ENCODE data around the gene PRORP. TPM values are rescaled to one million over a fixed set of nuclear protein-coding genes. Genes with fewer than 3 reads are reported as not detected.

PRORP gene
- total and polyA plus RNA-seq, 2 donors (not counting 3 experiments of a cell fraction or from before 2014, with no cell fraction given), result 28.8 to 36.9 TPM

DNA sequence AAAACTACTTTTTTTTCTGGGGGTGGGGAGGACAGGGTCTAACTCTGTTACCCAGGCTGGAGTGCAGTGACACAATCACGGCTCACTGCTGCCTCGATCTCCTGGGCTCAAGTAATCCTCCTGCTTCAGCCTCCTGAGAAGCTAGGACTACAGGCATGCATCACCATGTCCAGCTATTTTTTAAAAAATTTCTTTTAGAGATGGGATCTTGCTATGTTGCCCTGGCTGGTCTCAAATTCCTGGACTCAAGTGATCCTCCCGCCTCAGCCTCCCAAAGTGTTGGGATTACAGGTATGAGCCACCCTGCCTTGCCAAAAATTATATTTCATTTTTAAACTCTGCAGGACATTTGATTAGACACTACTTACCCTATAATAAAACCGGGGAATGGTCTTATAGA is 6.1 kb upstream of the PRORP start:
- H4K20me1 ChIP-seq (replicated peaks; ENCODE audit: control insufficient read depth, extremely low read depth, insufficient read depth, low read length), result no peaks in the 10 kb centered on the region
- H3K27ac ChIP-seq (ENCODE audit: insufficient read depth, low read depth, low read length), result no peak overlapping the region
- peaks cover 24% of the 10 kb centered on the region for H3K79me2 ChIP-seq (ENCODE audit: control insufficient read depth, insufficient read depth, low read length)
- BruUV-seq (replicated peaks), result no TSS peak
- no peak for FAIRE-seq
- CTCF ChIA-PET, result no interaction called here
- dilution Hi-C loops (cut with MboI; ENCODE audit: extremely low pct_ligation_motif_present, low sequenced_read_pairs), result no loop called here
- POLR2A ChIA-PET, result no interaction called here
- intact Hi-C loops (cut with micrococcal nuclease), result no loop called here
- H2AFZ ChIP-seq (ENCODE audit: low read depth, low read length), result no peak overlapping the region
- H3K4me1 ChIP-seq (ENCODE audit: control insufficient read depth, extremely low read depth, insufficient read depth, low read length), result peaks cover 2% of the 10 kb centered on the region
- DNase-seq (ENCODE audit: low read depth, low spot score), result no peak
- no peak overlapping the region for H3K9ac ChIP-seq (replicated peaks; ENCODE audit: extremely low read depth, insufficient read depth, low read length)
- H3K4me3 ChIP-seq (replicated peaks in 1 of 3; ENCODE audit: insufficient read depth in 1 of 3, low read depth in 1 of 3, low read length in 3 of 3), result no peak overlapping the region
- peaks cover 2 to 7% of the 10 kb centered on the region in 2 experiments for H3K36me3 ChIP-seq (ENCODE audit: control insufficient read depth in 2 of 2, extremely low read depth in 1 of 2, insufficient read depth in 2 of 2, low read length in 2 of 2)
- H3K4me2 ChIP-seq (ENCODE audit: insufficient read depth, low read length), result no peak overlapping the region
- no peaks in the 10 kb centered on the region for H3K27me3 ChIP-seq (ENCODE audit: control insufficient read depth in 2 of 2, insufficient read depth in 2 of 2, low read length in 2 of 2)
- no peaks in the 10 kb centered on the region for H3K9me1 ChIP-seq (replicated peaks; ENCODE audit: control insufficient read depth, extremely low read depth, insufficient read depth, low read length)
- TF ChIP-seq FOS (IDR thresholded peaks at IDR 0.05; ENCODE audit: borderline replicate concordance, insufficient read depth, low read length) (no peak), POLR2A (IDR thresholded peaks at IDR 0.05; ENCODE audit: low read depth, low read length) (no peak), POLR2AphosphoS5 (IDR thresholded peaks at IDR 0.05; ENCODE audit: insufficient read depth, low read depth, low read length) (no peak), EZH2 (IDR thresholded peaks at IDR 0.05; ENCODE audit: borderline replicate concordance, low read depth, low read length, severe bottlenecking) (no peak), JUN (IDR thresholded peaks at IDR 0.05; ENCODE audit: borderline replicate concordance, insufficient read depth, insufficient read length, low read depth) (no peak), GATA2 (IDR thresholded peaks at IDR 0.05; ENCODE audit: insufficient read depth, insufficient read length, low read depth, low read length) (no peak), MYC (IDR thresholded peaks at IDR 0.05; ENCODE audit: low read depth, low read length) (no peak)
- TF ChIP-seq, protein P1, sequence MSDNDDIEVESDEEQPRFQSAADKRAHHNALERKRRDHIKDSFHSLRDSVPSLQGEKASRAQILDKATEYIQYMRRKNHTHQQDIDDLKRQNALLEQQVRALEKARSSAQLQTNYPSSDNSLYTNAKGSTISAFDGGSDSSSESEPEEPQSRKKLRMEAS (IDR thresholded peaks at IDR 0.05; ENCODE audit: insufficient read depth, insufficient read length), result no peak
- TF ChIP-seq, protein P2, sequence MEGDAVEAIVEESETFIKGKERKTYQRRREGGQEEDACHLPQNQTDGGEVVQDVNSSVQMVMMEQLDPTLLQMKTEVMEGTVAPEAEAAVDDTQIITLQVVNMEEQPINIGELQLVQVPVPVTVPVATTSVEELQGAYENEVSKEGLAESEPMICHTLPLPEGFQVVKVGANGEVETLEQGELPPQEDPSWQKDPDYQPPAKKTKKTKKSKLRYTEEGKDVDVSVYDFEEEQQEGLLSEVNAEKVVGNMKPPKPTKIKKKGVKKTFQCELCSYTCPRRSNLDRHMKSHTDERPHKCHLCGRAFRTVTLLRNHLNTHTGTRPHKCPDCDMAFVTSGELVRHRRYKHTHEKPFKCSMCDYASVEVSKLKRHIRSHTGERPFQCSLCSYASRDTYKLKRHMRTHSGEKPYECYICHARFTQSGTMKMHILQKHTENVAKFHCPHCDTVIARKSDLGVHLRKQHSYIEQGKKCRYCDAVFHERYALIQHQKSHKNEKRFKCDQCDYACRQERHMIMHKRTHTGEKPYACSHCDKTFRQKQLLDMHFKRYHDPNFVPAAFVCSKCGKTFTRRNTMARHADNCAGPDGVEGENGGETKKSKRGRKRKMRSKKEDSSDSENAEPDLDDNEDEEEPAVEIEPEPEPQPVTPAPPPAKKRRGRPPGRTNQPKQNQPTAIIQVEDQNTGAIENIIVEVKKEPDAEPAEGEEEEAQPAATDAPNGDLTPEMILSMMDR (IDR thresholded peaks at IDR 0.05; ENCODE audit: extremely low read depth in 1 of 2, insufficient read depth in 1 of 2, low read depth in 1 of 2, low read length in 2 of 2), result no peak
- H3K9me3 ChIP-seq (replicated peaks; ENCODE audit: control insufficient read depth, insufficient read depth, low read length), result no peaks in the 10 kb centered on the region
